Measurements from ENCODE around the gene WDPCP.

WDPCP gene

DNA sequence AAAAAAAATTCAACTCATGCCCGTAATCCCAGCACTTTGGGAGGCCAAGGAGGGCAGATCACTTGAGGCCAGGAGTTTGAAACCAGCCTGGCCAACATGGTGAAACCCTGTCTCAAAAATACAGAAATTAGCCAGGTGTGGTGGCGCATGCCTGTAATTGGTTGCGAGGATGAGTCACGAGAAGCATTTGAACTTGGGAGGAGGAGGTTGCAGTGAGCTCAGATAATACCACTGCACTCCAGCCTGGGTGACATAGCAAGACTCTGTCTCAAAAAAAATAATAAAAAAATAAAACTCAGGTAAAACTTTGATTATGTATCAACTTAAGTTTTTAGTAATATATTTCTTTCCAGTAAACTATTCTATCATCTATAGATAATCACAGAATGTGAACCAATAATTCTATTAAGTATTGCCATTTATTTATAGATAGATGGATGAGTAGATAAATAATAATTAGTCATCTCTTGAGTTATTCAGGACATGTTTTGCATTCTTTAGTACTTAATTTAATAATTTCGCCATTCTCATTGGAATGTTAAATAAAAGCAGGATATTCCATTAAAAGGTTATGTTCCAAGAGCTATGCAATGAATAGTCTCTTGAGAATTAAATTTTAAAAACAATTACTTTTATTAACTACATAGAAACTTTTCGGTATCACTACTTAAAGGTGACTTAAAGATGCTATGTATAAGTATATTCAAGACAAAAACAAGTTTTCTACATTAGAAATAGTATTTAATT, 48.7 kb downstream of the WDPCP start:
- peak in 1 of 2 donors; percentile 37 for DNase-seq (ENCODE audit: low read depth in 2 of 2)
- TF ChIP-seq, protein P1, sequence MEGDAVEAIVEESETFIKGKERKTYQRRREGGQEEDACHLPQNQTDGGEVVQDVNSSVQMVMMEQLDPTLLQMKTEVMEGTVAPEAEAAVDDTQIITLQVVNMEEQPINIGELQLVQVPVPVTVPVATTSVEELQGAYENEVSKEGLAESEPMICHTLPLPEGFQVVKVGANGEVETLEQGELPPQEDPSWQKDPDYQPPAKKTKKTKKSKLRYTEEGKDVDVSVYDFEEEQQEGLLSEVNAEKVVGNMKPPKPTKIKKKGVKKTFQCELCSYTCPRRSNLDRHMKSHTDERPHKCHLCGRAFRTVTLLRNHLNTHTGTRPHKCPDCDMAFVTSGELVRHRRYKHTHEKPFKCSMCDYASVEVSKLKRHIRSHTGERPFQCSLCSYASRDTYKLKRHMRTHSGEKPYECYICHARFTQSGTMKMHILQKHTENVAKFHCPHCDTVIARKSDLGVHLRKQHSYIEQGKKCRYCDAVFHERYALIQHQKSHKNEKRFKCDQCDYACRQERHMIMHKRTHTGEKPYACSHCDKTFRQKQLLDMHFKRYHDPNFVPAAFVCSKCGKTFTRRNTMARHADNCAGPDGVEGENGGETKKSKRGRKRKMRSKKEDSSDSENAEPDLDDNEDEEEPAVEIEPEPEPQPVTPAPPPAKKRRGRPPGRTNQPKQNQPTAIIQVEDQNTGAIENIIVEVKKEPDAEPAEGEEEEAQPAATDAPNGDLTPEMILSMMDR (IDR thresholded peaks at IDR 0.05; ENCODE audit: low read depth, low read length): no peak
- H3K4me3 ChIP-seq (replicated peaks in 1 of 2; ENCODE audit: low read depth in 2 of 2, low read length in 2 of 2): no peak overlapping the region

DNA sequence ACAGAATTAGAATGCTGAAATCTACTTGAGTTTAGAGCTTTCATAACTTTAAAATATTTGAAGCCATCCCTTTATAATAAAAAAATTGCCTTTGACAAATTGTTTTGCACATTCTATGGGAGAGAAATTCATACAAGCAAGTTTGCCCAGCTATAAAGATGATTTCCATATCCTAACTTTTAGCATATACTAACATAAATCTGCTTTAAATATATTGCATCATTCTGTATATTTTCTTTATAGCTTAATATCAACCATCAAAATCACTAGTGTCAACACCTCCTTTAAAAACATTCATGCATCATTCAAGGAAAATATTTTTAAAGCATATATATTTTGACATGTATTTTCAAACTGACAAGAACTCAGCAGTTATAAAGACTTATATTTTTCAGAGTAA, 49.9 kb downstream of the WDPCP start:
- H3K4me3 ChIP-seq (replicated peaks in 1 of 2; ENCODE audit: low read depth in 2 of 2, low read length in 2 of 2): no peak overlapping the region
- DNase-seq (ENCODE audit: low read depth in 2 of 2): no peak
- TF ChIP-seq, protein P1 (IDR thresholded peaks at IDR 0.05; ENCODE audit: low read depth, low read length): no peak

DNA sequence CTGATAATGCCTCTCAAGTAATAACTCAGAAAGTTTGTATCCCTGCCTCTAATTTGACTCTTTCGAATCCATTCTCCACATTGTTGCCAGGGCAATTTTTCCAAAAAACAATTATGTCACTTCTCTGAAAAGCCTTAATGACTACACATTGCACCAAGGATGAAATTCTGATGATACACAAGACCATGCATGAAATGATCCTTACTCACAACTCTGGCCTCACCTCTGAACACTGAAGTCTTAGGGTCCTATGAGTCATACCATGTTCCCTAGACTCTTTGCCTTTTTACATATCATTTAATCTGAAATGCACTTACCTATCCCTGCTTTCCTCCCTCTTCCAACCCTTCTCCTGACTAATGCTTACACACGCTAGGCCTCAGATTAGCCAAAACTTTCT, 51.0 kb downstream of the WDPCP start:
- H3K4me3 ChIP-seq (replicated peaks in 1 of 2; ENCODE audit: low read depth in 2 of 2, low read length in 2 of 2): no peak overlapping the region
- TF ChIP-seq, protein P1 (IDR thresholded peaks at IDR 0.05; ENCODE audit: low read depth, low read length): no peak
- DNase-seq (ENCODE audit: low read depth in 2 of 2): peak in 1 of 2 donors; percentile 74

DNA sequence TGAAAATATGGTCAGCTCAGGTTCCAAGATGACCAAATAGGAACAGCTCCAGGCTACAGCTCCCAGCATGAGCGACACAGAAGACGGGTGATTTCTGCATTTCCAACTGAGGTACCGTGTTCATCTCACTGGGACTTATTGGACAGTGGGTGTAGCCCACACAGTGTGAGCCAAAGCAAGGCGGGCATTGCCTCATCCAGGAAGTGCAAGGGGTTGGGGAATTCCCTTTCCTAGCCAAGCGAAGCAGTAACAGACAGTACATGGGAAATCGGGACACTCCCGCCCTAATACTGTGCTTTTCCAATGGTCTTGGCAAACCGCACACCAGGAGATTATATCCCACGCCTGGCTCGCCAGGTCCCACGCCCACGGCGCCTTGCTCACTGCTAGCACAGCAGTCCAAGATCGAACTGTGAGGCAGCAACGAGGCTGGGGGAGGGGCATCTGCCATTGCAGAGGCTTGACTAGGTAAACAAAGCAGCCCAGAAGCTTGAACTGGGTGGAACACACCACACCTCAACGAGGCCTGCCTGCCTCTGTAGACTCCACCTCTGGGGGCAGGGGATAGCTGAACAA, 57.5 kb downstream of the WDPCP start:
- no peak for DNase-seq (ENCODE audit: low read depth in 2 of 2)
- no peak overlapping the region for H3K4me3 ChIP-seq (replicated peaks in 1 of 2; ENCODE audit: low read depth in 2 of 2, low read length in 2 of 2)
- TF ChIP-seq, protein P1 (IDR thresholded peaks at IDR 0.05; ENCODE audit: low read depth, low read length): no peak

DNA sequence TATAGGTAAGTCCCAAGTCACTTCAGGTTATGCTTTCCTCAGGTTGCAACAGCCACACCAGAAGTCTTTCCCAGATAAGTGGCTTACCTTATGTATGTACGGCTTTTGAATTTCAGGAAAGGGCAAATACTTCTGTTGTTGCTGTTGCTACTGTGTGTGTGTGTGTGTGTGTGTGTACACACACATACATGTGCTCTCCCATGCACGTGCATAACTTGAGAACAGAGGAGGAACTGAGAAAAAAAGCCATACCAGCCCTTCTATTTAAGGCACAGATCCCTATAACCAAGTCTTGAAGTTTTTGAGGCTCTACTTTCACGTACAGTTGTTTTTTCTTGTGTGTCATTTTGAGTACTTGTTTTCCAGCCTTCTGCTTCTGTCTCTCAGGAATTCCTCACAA, 62.4 kb downstream of the WDPCP start:
- DNase-seq (ENCODE audit: low read depth in 2 of 2): no peak
- no peak overlapping the region for H3K4me3 ChIP-seq (replicated peaks in 1 of 2; ENCODE audit: low read depth in 2 of 2, low read length in 2 of 2)
- TF ChIP-seq, protein P1 (IDR thresholded peaks at IDR 0.05; ENCODE audit: low read depth, low read length): no peak

DNA sequence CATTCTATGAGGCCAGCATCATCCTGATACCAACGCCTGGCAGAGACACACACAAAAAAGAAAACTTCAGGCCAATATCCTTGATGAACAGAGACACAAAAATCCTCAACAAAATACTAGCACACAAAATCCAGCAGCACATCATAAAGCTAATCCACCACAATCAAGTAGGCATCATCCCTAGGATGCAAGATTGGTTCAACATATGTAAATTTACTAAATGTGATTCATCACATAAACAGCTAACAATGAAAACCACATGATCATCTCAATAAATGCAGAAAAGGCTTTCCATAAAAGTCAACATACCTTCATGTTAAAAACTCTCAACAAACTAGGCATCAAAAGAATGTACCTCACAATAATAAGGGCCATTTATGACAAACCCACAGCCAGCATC, 65.3 kb downstream of the WDPCP start:
- H3K4me3 ChIP-seq (replicated peaks in 1 of 2; ENCODE audit: low read depth in 2 of 2, low read length in 2 of 2): no peak overlapping the region
- peak in 1 of 2 donors; percentile 36 for DNase-seq (ENCODE audit: low read depth in 2 of 2)
- TF ChIP-seq, protein P1 (IDR thresholded peaks at IDR 0.05; ENCODE audit: low read depth, low read length): no peak

All from cardiac fibroblast (primary cell).